Adrenal gland (tissue), 5 donors: ENCODE data around the gene PDX1.

Experiments used
- CTCF ChIP-seq, 6 experiments: fragments of 450-650 bp in 4 of 6; fragments of 200-600 bp in 2 of 6; sonication (generic) in 1 of 6; IDR thresholded peaks; 1 replicate in 5 of 6; 2 replicates in 1 of 6; pipeline versions ENCODE4 v1.5.1 to v1.8.0; 2016 to 2021; ENCODE audit warnings: antibody characterized with exemption in 6 of 6, mild to moderate bottlenecking in 2 of 6, moderate library complexity in 1 of 6
- POLR2A ChIP-seq, 2 donors: fragments of 450-650 bp; IDR thresholded peaks; one replicate each; pipeline ENCODE4 v1.6.1; 2017; ENCODE audit warnings: antibody characterized with exemption in 2 of 2, mild to moderate bottlenecking in 2 of 2, moderate library complexity in 1 of 2
- donor health status: DM: no; HTN: no; CAD: no.

- TF ChIP-seq CTCF (IDR thresholded peaks at IDR 0.05) (no peak), POLR2A (IDR thresholded peaks at IDR 0.05) (no peak)
These were observed 47.5 kb downstream of the PDX1 start for GRCh38 chr13:27967203-27967735.
